AG04450 (cell line): ENCODE data around the gene PLXNA2. TPM values are rescaled to one million over a fixed set of nuclear protein-coding genes. Genes with fewer than 3 reads are reported as not detected.

Experiments
- CTCF ChIA-PET: fragments of 300-600, 350-600 bp; formaldehyde crosslinking; extraction: SDS; loops from one replicate; lab custom pipeline; 2022; ENCODE audit warnings: antibody characterized with exemption, inconsistent platforms; lab: Charles Lee
- POLR2A ChIA-PET: fragments of 350-600 bp; formaldehyde crosslinking; extraction: SDS; loops from one replicate; lab custom pipeline; 2021; ENCODE audit warnings: antibody characterized with exemption, inconsistent platforms; lab: Yijun Ruan, JAX
- DNase-seq: peaks from one replicate; pipeline ENCODE4 v3.0.0-alpha.2; 2011; ENCODE audit warnings: low read depth, low spot score
- H3K27ac ChIP-seq: one replicate; pipeline ENCODE4 v1.5.1; 2012; ENCODE audit warnings: low read depth, low read length, control low read depth
- H3K27me3 ChIP-seq: one replicate; pipeline ENCODE4 v1.6.0; 2012; ENCODE audit warnings: low read length; ENCODE audit not compliant: control insufficient read depth, insufficient read depth
- H3K4me3 ChIP-seq: 2 replicates; pipeline ENCODE4 v1.5.1; 2011; ENCODE audit warnings: mild to moderate bottlenecking, low read depth, low read length, control low read depth
- H3K9me3 ChIP-seq: 2 replicates; pipeline ENCODE4 v1.5.1; 2012; ENCODE audit warnings: low read length; ENCODE audit not compliant: control insufficient read depth, insufficient read depth
- CTCF ChIP-seq: IDR thresholded peaks from 2 replicates; pipeline ENCODE4 v1.5.1; 2011; ENCODE audit warnings: low read depth, low read length, control low read depth, inconsistent platforms
- polyA plus RNA-seq: library from polyadenylated mRNA; depleted of rRNA; stranded (reverse); fragments of >200 nt; gene quantifications from 2 replicates; pipeline ENCODE4 v1.2.3, GENCODE V29; 2011

PLXNA2 gene
- polyA plus RNA-seq, 1 experiment, result 0.10 TPM

GRCh38 chr1:208031932-208032320, 212.3 kb downstream of the PLXNA2 start:
- no peak for TF ChIP-seq CTCF
- Histone ChIP-seq H3K9me3 (no peaks in the 10 kb centered on the region), H3K4me3 (no peak overlapping the region), H3K27me3 (no peaks in the 10 kb centered on the region), H3K27ac (no peak overlapping the region)
- POLR2A ChIA-PET, result no interaction called here
- CTCF ChIA-PET, result interaction anchor here (1.4 to 17.5 kb wide), 3 partner anchors 10 to 1535 kb away, joined by 5 to 593 read pairs (median 31); partner anchors contain the start of gene PLXNA2
- DNase-seq, result no peak

GRCh38 chr1:208031316-208031931, 212.8 kb downstream of the PLXNA2 start:
- no peak for TF ChIP-seq CTCF
- no peaks in the 10 kb centered on the region for H3K9me3 ChIP-seq
- DNase-seq, result no peak
- POLR2A ChIA-PET, result no interaction called here
- CTCF ChIA-PET, result interaction anchor here (1.4 to 17.5 kb wide), 3 partner anchors 9 to 1536 kb away, joined by 5 to 593 read pairs (median 31); partner anchors contain the start of gene PLXNA2
- no peaks in the 10 kb centered on the region for H3K27me3 ChIP-seq
- no peak overlapping the region for H3K4me3 ChIP-seq
- no peak overlapping the region for H3K27ac ChIP-seq

- CTCF ChIA-PET, result interaction anchor here (1.4 to 17.5 kb wide), 4 partner anchors 9 to 1536 kb away, joined by 5 to 593 read pairs (median 18); partner anchors contain the start of gene PLXNA2
- no peak for DNase-seq
- H3K9me3 ChIP-seq, result no peaks in the 10 kb centered on the region
These were observed 213.7 kb downstream of the PLXNA2 start for GRCh38 chr1:208030288-208031091.

GRCh38 chr1:208029381-208030287, 214.6 kb downstream of the PLXNA2 start:
- CTCF ChIA-PET, result interaction anchor here (0.6 to 17.5 kb wide), 5 partner anchors 8 to 222 kb away, joined by 4 to 593 read pairs (median 6); partner anchors contain the start of gene PLXNA2
- peak; percentile 33 for DNase-seq
- peak overlapping the region; percentile 73 for H3K27ac ChIP-seq
- no peaks in the 10 kb centered on the region for H3K27me3 ChIP-seq
- no peak overlapping the region; the same call in 1 of the 2 replicates for H3K4me3 ChIP-seq
- no peak for TF ChIP-seq CTCF
- POLR2A ChIA-PET, result interaction anchor here (0.6 kb wide), 1 partner anchor 8 kb away, joined by 4 read pairs; no protein-coding TSS in a partner anchor
- H3K9me3 ChIP-seq, result no peaks in the 10 kb centered on the region

More at GRCh38 chr1:208030288-208031091, 213.7 kb downstream of the PLXNA2 start:
- Histone ChIP-seq H3K27me3 (no peaks in the 10 kb centered on the region), H3K27ac (peak overlapping the region; percentile 73), H3K4me3 (no peak overlapping the region)
- POLR2A ChIA-PET, result interaction anchor here (0.6 kb wide), 1 partner anchor 9 kb away, joined by 4 read pairs; no protein-coding TSS in a partner anchor
- no peak for TF ChIP-seq CTCF
